GM18520 (cell line): ENCODE results near the gene CNEP1R1.

ENCODE experiments used
- ATAC-seq: cut with Tn5 transposase; IDR thresholded peaks from one replicate; pipeline ENCODE4 v1.9.1; 2021; ENCODE audit not compliant: unreplicated experiment

CNEP1R1 gene

DNA sequence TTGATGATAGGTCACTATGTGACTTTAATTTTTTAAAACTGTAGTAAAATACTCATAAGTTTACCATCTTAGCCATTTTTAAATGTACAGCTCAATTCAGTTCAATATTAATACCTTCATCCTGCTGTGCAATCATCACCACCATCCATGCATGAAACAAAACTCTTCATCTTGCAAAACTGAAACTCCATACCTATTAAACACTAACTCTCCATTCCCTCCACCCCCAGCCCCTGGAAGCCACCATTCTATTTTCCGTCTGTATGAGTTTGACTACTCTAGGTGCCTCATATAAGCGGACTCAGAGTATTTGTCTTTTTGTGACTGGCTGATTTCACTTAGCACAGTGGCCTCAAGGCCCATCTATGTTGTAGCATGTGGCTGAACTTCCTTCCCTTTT is 9.4 kb upstream of the CNEP1R1 start:
- no peak for ATAC-seq

DNA sequence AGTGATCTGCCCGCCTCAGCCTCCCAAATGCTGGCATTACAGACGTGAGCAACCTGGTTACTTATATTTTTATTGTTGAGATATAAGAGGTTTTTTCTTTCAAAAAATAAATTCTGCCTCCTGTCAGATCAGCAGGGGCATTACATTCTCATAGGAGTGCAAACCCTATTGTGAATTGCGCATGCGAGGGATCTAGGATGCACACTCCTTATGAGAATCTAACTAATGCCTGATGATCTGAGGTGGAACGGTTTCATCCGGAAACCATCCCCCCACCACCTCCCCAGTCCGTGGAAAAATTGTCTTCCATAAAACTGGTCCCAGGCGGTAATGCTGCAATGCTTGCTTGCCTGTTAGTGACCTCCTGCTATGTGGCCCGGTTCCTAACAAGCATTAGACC is 7.5 kb upstream of the CNEP1R1 start:
- no peak for ATAC-seq

DNA sequence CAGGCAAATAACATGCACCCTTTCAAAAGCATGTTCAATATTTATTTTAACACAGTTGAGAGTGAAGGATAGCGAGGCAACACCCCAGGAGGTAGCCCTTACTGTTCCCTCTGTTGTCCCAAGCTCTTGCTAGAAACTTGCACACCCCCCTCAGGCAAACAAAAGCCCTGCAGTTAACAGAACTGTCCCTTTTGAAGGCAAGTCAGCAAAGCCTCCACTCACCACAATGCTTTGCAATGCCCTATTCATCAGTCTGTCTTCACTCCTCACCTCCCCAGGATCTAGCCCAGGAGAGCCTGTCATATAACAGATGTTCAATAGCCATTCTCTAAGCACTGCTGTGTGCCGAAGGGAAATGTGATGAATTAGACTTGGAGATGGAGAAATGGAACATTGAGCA is 3.5 kb upstream of the CNEP1R1 start:
- ATAC-seq = no peak

DNA sequence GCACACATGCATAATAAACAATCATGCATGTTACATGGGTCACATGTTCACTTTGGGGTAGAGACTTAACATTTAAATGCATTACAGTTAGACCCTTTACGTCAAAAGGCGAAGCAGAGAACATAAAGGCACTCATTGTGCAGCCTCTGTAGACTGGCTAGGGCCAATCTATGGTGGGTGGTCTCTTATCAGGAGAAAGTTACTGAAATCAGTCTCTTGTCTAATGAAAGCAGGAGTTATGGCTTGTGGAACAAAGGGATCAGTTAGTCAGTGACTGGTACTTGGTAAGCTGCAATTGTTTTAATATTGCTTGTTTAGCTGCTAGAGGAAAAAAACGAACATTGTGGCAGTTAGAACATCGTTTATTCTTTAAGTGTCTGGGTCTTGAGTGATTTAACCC is 1.4 kb upstream of the CNEP1R1 start:
- no peak for ATAC-seq

DNA sequence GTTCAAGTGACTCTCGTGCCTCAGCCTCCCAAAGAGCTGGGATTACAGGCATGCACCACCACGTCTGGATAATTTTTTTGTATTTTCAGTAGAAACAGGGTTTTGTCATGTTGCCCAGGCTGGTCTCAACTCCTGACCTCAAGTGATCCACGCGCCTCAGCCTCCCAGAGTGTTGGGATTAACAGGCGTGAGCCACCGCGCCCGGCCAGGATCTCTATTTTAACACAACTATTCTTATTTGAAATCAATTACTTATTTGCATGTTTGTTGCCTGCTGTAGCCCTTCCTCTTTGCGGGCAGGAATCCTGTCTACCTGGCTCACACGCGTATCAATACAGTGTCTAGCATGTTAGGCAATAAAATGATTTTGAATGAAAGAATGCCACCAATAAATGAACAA is 818 bp upstream of the CNEP1R1 start:
- no peak for ATAC-seq

DNA sequence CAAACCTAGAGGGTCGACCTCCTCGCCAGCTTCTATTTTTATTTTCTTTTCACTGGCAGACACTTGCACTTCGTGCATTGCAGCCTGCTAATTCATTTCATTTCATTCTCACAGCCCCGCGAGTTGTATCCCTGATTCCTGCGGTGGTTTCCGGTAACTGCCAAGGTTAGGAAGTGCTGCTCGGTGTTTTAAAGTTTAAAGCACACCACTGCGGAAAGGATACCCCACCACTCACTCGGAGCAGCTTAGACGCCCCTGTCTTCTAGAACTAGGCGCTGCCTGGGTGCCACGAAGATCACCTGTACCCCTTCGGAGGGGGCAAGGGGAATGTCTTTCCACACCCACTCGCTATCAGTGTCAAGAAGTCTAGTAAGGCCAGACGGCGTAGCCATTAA is 509 bp downstream of the CNEP1R1 start:
- ATAC-seq = no peak

DNA sequence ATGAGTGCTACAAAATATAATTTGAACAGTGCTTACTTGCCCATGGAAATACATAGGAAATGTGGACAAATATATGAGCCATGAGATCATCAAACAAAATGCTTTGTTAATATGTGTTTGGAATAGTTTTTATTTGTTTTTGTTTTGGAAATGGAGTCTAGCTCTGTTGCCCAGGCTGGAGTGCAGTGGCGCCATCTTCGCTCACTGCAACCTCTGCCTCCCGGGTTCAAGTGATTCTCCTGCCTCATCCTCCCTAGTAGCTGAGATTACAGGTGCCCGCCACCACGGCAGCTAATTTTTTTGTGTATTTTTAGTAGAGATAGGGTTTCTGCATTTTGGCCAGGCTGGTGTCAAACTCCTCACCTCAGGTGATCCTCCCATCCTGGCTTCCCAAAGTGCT is 2.8 kb downstream of the CNEP1R1 start:
- ATAC-seq = no peak

DNA sequence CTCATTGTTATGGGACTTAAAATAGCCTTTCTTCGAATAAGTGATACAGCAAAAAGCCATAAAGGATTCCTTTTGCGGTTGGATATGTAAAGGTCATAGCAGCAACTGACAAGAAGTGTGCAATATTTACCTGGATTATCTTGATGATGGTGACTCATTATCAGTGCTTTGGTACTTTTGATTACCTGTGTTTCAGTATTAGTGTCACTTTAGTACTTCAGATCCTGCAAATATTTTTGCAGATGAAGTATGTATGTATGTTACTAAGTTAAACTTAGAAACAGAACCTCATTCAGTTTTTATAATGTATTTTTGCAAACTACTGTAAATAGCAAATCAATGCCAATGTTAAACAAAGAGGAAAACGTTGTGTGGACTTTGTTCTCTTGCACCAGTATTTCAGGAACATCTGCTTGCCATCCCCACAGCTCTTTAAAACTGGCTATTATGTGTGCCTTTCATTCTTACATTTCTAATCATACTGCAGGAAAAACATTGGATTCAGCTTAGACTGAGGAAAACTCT is 10.5 kb downstream of the CNEP1R1 start:
- no peak for ATAC-seq

DNA sequence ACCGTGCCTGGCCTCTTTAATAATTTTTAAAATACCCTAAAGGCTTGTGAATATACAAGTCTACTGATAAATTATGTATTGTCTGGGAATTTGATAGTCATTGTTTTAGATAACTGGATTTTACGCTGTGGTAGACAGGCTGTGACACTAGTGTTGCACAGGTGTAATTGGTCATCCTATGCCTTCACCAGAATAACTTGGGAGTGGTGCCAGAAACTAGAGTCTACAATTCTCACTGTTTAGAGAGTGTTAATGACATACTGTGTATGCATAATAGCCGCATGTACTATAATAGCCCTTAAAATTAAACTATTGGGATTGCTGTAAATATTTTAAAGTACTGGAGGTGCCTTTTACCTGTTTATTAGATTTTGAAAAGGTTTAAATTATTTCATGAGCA is 11.4 kb downstream of the CNEP1R1 start:
- no peak for ATAC-seq

DNA sequence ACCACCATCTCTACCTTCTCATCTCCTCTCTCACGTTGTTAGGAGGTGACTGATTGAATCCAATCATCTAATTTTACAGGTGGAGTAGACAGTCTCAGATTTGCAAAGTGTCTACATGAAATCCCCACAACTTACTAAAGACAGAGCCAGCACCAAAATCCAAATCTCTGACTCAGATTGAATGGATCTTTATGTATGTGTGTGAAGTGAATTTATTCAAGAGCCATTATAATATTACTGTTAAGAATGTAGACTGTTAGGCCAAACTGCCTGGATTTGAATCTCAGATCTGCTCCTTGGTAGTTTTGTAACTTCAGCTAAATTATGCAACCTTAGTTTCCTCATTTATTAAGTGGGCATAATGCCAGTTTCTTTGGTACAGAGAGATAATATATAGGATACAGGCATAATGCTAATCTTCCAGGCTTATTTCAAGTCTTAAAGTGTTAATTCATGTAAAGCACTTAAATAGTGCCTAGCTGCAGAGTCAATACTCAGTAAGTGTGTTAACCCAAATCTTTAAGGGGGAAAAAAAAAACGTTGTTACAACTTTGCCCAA is 12.7 kb downstream of the CNEP1R1 start:
- no peak for ATAC-seq

DNA sequence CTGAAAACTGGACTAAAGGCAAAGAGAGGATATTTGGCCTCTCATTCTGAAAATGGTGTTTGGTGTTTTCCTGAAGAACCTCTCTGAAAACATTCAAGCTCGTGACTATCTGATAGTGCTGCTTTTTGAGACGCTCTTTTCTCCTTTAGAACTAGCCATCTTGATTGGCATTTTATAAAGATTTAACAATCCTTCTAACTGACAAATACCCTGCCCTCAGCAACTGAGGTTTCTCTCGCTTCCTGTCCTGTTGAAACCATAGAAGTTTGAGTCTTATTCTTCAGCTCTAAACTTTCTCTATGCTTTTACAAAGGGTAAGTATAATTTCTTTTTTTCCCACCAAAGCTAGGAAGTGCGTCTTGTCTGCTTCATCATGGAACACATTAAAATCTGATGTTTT is 13.3 kb downstream of the CNEP1R1 start:
- no peak for ATAC-seq

DNA sequence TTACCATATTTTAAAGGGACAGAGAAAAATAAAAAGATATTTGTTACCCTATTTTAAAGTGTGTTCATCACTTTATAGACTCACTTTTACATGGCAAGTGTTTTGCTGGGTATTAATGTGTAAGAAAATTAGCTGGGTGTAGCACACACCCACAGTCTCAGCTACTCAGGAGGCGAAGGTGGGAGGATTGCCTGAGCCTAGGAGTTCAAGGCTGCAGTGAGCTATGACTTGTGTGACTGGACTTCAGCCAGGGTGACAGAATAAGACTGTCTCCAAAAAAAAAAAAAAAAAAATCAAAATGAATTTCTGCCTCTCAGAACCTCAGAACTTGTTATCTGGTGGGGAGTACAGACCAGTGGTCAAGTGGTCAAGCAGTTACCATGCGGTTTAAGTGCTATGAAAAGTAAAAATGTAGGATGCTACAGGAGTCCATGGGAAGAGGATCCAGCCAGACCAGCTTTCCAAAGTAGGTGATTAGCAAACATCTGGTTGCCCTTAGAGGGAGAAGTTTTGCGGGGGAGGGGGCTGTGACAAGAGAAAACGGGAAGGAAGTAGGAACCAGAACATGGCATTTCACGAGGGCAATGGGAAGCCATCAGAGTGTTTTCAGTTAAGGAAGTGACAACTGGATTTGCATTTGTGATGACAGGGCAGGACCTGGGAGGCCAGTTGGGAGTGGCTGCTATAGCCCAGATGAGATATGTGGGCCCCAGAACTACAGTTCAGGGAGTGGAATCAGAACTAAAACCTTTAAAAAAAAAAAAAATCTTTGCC is 13.9 kb downstream of the CNEP1R1 start:
- ATAC-seq = no peak

DNA sequence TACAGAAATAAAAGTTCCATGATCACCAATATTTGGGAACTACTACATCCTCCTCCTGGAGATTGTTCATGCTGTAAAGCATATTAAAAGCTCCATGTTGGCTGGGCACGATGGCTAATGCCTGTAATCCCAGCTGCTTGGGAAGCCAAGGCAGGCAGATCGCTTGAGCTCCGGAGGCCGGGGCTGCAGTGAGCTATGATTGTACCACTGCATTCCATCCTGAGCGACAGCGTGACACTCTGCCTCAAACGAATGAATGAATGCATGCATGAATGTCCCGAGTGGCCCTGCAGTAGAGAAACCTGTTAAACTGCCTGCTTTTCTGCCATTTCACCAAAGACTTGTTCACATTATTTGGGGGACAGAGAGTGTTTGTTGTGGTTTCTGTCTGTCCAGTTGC is 15.0 kb downstream of the CNEP1R1 start:
- ATAC-seq = no peak

DNA sequence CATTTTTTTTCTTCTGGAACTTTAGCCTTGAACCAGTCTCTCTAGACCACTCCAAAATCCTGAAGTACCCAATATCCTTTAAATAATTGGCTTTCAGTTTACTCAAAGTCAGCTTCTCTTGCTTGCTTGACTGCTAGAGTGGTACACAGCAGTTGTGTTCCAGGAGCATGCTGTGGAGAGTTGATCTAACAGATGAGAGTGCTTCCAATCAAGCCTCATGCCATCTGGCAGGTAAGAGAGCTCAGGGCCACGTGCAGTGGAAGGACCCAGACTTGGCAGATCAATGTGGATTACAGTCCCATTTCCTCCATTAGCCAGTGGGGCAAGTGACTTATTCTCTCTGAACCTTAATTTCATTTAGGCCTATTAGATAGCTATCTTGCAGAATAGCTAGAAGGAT is 15.7 kb downstream of the CNEP1R1 start:
- no peak for ATAC-seq

DNA sequence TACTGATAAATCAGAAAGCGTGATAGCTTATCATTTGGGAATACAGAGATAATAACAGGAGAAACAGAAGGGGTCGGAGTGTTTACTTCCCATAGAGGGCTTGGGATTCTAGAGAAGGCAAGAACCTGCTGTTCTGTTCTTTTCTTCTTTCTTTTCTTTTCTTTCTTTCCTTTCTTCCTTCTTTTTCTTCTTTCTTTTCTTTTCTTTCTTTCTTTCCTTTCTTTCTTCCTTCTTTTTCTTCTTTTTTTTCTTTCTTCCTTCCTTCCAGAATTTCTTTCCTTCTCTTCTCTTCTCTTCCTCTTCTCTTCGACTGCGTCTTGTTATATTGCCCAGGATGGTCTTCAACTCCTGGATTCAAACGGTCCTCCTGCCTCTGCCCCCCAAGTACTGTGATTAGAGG is 18.3 kb downstream of the CNEP1R1 start:
- ATAC-seq = no peak

DNA sequence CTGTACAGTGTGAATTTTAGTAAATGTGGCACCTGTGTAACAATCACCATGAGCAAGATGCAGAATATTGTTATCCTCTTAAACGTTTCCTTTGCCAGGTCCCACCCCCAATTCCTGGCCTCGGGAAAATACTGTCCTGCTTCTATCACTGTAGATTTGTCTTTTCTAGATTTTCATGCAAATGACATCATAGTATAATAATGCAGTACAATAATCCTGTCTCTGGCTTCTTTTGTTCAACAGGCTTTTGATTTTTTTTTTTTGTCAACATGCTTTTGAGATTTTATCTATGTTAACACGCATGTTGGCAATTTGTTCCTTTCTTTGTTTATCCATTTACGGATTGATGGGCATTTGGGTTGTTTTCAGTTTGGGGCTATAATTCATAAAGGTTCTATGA is 20.4 kb downstream of the CNEP1R1 start:
- no peak for ATAC-seq

DNA sequence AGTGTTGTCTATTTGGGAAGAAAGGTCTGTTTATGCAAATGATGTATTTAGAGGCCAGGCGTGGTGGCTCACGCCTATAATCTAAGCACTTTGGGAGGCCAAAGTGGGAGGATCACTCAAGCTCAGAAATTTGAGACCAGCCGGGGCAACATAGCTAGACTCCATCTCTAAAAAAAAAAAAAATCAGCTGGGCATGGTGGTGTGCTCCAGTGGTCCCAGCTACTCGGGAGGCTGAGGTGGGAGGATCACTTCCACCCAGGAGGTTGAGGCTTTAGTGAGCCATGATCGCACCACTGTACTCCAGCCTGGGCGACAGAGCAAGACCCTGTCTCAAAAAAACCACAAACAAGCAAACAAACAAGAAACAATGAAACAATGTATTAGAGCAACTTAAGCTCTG is 21.8 kb downstream of the CNEP1R1 start:
- ATAC-seq = no peak

DNA sequence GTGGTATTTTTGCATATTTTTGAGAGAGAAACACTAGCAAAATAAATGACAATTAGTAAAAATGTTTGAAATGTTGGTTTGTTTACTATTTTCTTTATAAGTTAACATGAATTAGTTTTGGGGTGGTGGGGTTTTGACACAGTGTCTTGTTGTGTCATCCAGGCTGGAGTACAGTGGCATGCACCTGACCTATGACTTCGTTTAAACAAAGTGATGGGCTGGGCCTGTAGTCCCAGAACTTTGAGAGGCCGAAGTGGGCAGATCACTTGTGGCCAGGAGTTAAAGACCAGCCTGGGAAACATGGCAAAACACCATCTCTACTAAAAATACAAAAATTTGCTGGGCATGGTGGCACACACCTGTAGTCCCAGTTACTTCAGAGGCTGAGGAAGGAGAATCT is 22.8 kb downstream of the CNEP1R1 start:
- ATAC-seq = no peak

DNA sequence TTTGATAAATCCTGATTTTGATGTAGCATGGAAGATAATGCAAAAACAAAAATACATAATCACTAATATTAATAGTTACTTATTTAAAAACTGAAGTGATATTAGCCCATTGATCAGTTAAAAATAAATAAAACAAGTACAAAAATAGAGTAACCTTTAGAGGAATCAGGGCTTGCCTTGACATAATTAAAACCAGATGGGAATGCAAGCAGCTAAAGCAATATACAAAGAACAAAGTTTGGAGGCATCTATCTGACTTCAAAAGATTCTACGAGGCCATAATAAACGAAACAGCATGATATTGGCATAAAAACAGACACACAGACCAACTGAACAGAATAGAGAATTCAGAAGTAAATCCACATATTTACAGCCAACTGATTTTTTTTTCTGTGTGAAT is 25.8 kb downstream of the CNEP1R1 start:
- no peak for ATAC-seq

DNA sequence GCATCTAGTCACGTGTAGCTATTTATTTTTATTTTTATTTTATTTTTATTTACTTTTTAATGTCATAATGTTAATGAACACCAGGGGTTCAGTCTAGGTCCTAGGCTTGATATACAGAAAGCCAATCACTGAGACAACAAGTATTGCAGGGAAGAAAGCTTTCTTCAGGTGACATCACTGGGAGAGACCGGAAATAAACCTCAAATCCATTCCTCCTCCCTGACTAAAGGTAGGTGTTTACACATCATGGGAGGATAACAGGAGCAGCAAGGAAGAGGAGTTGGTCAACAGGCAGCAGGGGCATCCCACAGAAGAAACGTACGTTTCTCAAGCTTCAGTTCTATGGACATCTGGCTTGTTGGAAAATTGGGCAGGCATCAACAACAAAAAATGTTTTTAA is 31.2 kb downstream of the CNEP1R1 start:
- ATAC-seq = no peak

DNA sequence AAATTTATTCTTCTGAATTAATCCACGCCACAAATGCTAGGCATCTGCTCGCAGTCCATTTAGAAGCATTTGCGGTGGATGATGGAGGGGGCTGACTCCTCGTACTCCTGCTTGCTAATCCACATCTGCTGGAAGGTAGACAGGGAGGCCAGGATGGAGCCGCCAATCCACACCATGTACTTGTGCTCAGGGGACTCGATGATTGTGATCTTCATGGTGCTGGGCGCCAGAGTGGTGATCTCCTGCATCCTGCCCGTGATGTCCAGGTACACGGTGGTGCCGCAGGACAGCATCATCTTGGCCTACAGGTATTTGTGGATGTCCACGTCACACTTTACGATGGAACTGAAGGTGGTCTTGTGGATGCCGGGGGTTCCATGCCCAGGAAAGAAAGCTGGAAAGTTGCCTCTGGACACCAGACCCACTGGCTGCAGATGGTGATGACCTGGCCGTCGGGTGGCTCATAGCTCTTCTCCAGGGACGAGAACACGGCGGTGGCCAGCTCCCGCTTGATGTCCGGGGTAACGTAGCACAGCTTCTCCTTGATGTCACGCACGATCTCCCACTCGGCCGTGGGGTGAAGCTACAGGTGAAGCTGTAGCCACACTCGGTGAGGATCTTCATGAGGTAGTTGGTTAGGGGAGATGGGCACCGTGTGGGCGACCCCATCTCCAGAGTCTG is 33.2 kb downstream of the CNEP1R1 start:
- no peak for ATAC-seq

DNA sequence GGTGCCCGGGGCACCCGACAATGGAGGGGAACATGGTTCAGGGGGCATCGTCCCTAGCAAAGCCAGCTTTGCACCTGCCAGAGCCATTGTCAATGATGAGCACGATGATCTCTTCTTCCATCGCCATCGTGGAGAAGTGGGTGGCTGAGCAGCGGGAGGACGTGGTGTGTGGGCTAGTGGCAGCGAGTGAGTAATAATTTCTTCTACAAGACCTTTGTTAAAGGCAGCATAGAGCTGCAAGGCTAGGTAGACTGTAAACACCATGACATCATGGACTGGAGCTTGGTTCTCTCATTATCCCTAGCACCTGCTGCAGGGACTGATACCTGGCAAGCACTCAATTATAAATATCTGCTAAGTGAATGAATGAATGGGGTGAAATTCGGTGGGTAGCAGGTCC is 34.1 kb downstream of the CNEP1R1 start:
- no peak for ATAC-seq
